ENCODE data around the gene TNNT3.

DNA sequence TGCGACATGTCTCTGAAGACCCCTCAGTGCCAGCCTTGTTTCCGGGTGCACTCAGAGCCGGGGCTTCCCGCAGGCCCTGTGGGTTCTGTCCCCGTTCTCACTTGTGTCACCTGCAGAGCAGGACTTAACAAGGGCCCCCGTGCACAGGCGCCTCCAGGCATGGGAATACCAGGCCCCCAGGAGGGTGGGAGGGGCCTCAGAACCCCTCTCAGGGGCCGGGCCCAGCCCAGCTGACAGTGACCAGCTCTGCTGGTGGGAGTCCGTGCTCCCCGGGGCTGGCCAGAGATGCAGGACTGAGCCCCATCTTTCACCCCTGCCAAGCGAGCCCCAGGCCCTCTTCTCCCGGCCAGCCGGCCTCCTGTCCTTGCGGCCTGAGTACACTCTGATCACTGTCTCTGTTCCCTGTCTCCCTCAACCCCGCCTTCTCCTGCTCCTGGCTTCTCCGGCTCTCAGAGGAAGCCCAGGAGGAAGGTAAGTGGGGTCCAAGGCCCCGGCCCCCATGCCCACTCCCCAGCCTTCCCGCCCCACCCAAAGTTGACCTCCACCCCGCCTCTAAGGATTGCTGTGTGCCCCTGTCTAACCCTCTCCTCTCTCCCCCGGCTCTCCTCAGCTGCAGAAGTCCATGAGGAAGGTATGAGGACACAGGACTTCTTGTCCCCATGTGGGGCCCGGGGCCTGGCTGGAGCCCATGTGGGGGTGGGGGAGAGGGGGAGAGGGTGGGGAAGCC lies 5.3 kb downstream of the TNNT3 start:
- TF ChIP-seq, protein P1, sequence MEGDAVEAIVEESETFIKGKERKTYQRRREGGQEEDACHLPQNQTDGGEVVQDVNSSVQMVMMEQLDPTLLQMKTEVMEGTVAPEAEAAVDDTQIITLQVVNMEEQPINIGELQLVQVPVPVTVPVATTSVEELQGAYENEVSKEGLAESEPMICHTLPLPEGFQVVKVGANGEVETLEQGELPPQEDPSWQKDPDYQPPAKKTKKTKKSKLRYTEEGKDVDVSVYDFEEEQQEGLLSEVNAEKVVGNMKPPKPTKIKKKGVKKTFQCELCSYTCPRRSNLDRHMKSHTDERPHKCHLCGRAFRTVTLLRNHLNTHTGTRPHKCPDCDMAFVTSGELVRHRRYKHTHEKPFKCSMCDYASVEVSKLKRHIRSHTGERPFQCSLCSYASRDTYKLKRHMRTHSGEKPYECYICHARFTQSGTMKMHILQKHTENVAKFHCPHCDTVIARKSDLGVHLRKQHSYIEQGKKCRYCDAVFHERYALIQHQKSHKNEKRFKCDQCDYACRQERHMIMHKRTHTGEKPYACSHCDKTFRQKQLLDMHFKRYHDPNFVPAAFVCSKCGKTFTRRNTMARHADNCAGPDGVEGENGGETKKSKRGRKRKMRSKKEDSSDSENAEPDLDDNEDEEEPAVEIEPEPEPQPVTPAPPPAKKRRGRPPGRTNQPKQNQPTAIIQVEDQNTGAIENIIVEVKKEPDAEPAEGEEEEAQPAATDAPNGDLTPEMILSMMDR (IDR thresholded peaks at IDR 0.05; ENCODE audit: insufficient read depth, low read length, poor library complexity, severe bottlenecking), result no peak
- TF ChIP-seq EZH2phosphoT487 (conservative IDR thresholded peaks at IDR 0.05; ENCODE audit: low read length), result no peak

Data from SU-DHL-6 (cell line).